Glutamatergic neuron (in vitro differentiated cells): ENCODE results near the gene CCDC61. TPM values are rescaled to one million over a fixed set of nuclear protein-coding genes. Genes with fewer than 3 reads are reported as not detected.

Experiments
- DNase-seq: peaks from one replicate; pipeline ENCODE4 v3.0.0; 2022
- H3K27ac Mint-ChIP-seq: one replicate; pipeline ENCODE4 v1.8.0; 2020; ENCODE audit warnings: mild to moderate bottlenecking, mixed read lengths, inconsistent platforms; ENCODE audit not compliant: unreplicated experiment
- H3K27me3 Mint-ChIP-seq: one replicate; pipeline ENCODE4 v1.8.0; 2020; ENCODE audit warnings: mild to moderate bottlenecking, moderate library complexity, mixed read lengths, inconsistent platforms; ENCODE audit not compliant: unreplicated experiment
- H3K36me3 Mint-ChIP-seq: one replicate; pipeline ENCODE4 v1.8.0; 2020; ENCODE audit warnings: mild to moderate bottlenecking, mixed read lengths, inconsistent platforms; ENCODE audit not compliant: unreplicated experiment
- H3K4me1 Mint-ChIP-seq: one replicate; pipeline ENCODE4 v1.8.0; 2020; ENCODE audit warnings: mild to moderate bottlenecking, low read depth, mixed read lengths, inconsistent platforms; ENCODE audit not compliant: unreplicated experiment
- H3K4me3 Mint-ChIP-seq: one replicate; pipeline ENCODE4 v1.8.0; 2020; ENCODE audit warnings: mild to moderate bottlenecking, mixed read lengths, inconsistent platforms; ENCODE audit not compliant: unreplicated experiment
- H3K9me3 Mint-ChIP-seq: one replicate; pipeline ENCODE4 v1.8.0; 2020; ENCODE audit warnings: mild to moderate bottlenecking, moderate library complexity, mixed read lengths, inconsistent platforms; ENCODE audit not compliant: unreplicated experiment
- CTCF ChIP-seq: fragments of 200-600 bp; sonication (generic); IDR thresholded peaks from one replicate; pipeline ENCODE4 v1.5.0; 2021; ENCODE audit not compliant: partially characterized antibody, unreplicated experiment
- total RNA-seq: library from RNA; stranded (reverse); fragmentation: NEBNext Ultra II Directional; extraction: Animal tissue kit (Norgen Biotek cat#: 25700); gene quantifications from one replicate; pipeline ENCODE4 v1.2.1, GENCODE V29; 2021; ENCODE audit not compliant: unreplicated experiment

Gene CCDC61
- total RNA-seq, 1 donor from 2014 or later, result 33.5 TPM

- Mint-ChIP-seq H3K27me3 (peaks cover 19% of the 10 kb centered on the region), H3K9me3 (peaks cover 15% of the 10 kb centered on the region), H3K4me3 (peak overlapping the region; percentile 63), H3K4me1 (peaks cover 31% of the 10 kb centered on the region), H3K36me3 (peaks cover 19% of the 10 kb centered on the region), H3K27ac (peak overlapping the region; percentile 62)
- no peak for TF ChIP-seq CTCF
- DNase-seq, result no peak
Observed at GRCh38 chr19:45969676-45970075, 25.6 kb upstream of the CCDC61 start.

GRCh38 chr19:45971260-45971902 lies 23.9 kb upstream of the CCDC61 start:
- peak overlapping the region; percentile 87 for H3K27ac Mint-ChIP-seq
- H3K27me3 Mint-ChIP-seq, result peaks cover 30% of the 10 kb centered on the region
- H3K4me3 Mint-ChIP-seq, result peak overlapping the region; percentile 99
- peaks cover 17% of the 10 kb centered on the region for H3K9me3 Mint-ChIP-seq
- peaks cover 38% of the 10 kb centered on the region for H3K4me1 Mint-ChIP-seq
- no peak for DNase-seq
- H3K36me3 Mint-ChIP-seq, result peaks cover 14% of the 10 kb centered on the region
- no peak for TF ChIP-seq CTCF

- peak overlapping the region; percentile 87 for H3K27ac Mint-ChIP-seq
- no peak for TF ChIP-seq CTCF
- peaks cover 37% of the 10 kb centered on the region for H3K4me1 Mint-ChIP-seq
- peak; percentile 52 for DNase-seq
- peaks cover 14% of the 10 kb centered on the region for H3K36me3 Mint-ChIP-seq
- H3K27me3 Mint-ChIP-seq, result peaks cover 30% of the 10 kb centered on the region
- peaks cover 17% of the 10 kb centered on the region for H3K9me3 Mint-ChIP-seq
- peak overlapping the region; percentile 99 for H3K4me3 Mint-ChIP-seq
Observed at GRCh38 chr19:45972081-45972946, 23.0 kb upstream of the CCDC61 start.

GRCh38 chr19:45972947-45973540 lies 22.2 kb upstream of the CCDC61 start:
- TF ChIP-seq CTCF, result no peak
- H3K27me3 Mint-ChIP-seq, result peaks cover 28% of the 10 kb centered on the region
- peak overlapping the region; percentile 87 for H3K27ac Mint-ChIP-seq
- H3K4me1 Mint-ChIP-seq, result peaks cover 32% of the 10 kb centered on the region
- DNase-seq, result peak; percentile 50
- H3K9me3 Mint-ChIP-seq, result peaks cover 20% of the 10 kb centered on the region
- peaks cover 11% of the 10 kb centered on the region for H3K36me3 Mint-ChIP-seq
- H3K4me3 Mint-ChIP-seq, result peak overlapping the region; percentile 99
